IMR-90 (cell line): ENCODE results near the gene SLC5A3.

Experiments used
- CEBPB ChIP-seq: IDR thresholded peaks from 2 replicates; pipeline ENCODE4 v1.6.1; 2012; ENCODE audit warnings: low read depth, low read length, improper control_type of control experiment
- ELK1 ChIP-seq: fragments of 150-350 bp; IDR thresholded peaks from 2 replicates; pipeline ENCODE4 v1.6.1; 2016; ENCODE audit warnings: low read depth, mild to moderate bottlenecking, low read length, moderate library complexity, borderline replicate concordance
- MAFK ChIP-seq: IDR thresholded peaks from 2 replicates; pipeline ENCODE4 v1.6.1; 2012; ENCODE audit warnings: low read depth, low read length, improper control_type of control experiment
- POLR2A ChIP-seq: IDR thresholded peaks from 2 replicates; pipeline ENCODE4 v1.6.1; 2012; ENCODE audit warnings: mild to moderate bottlenecking, low read depth, low read length
- RAD21 ChIP-seq: IDR thresholded peaks from 2 replicates; pipeline ENCODE4 v1.6.1; 2012; ENCODE audit warnings: low read length, improper control_type of control experiment
- RCOR1 ChIP-seq: IDR thresholded peaks from 2 replicates; pipeline ENCODE4 v1.6.1; 2012; ENCODE audit warnings: mild to moderate bottlenecking, low read length, improper control_type of control experiment; ENCODE audit not compliant: insufficient replicate concordance
- TF ChIP-seq, protein P1 (sequence below): conservative IDR thresholded peaks from 2 replicates; pipeline ENCODE4 v1.5.1; 2012; ENCODE audit warnings: mild to moderate bottlenecking, low read depth, low read length, improper control_type of control experiment

DNA sequence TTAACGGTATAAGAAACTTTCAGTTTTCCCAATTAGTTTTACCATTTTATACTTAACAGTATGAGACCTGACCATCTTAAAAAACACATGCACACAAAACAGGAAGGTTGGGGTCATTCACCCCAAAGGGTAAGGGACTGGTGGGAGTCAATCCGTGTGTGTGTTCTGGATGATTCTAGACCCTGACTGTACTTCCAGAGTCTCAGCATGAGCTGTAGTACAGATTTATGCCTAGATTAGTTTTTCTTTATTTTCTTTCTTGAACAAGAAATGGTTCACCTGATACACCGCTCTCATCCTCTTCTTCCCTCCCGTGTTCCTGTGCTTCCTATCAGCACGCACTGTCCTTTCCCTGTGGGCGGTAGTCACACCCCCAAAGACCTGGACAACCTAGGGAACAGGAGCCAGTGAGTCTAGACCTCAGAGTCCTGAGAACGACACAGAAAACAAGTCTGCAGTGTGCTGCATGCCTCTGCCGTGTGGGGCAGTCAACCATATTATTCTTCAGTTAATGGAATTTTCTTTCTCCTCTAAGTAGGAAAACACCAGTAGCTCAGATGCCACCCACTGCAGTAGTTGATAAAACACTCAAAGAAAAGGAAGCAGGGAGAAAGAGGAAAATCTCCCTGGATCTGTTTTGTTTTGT is 38.9 kb upstream of the SLC5A3 start:
- TF ChIP-seq POLR2A (no peak), RAD21 (no peak), MAFK (no peak), ELK1 (no peak), CEBPB (no peak), RCOR1 (no peak)
- TF ChIP-seq, protein P1, sequence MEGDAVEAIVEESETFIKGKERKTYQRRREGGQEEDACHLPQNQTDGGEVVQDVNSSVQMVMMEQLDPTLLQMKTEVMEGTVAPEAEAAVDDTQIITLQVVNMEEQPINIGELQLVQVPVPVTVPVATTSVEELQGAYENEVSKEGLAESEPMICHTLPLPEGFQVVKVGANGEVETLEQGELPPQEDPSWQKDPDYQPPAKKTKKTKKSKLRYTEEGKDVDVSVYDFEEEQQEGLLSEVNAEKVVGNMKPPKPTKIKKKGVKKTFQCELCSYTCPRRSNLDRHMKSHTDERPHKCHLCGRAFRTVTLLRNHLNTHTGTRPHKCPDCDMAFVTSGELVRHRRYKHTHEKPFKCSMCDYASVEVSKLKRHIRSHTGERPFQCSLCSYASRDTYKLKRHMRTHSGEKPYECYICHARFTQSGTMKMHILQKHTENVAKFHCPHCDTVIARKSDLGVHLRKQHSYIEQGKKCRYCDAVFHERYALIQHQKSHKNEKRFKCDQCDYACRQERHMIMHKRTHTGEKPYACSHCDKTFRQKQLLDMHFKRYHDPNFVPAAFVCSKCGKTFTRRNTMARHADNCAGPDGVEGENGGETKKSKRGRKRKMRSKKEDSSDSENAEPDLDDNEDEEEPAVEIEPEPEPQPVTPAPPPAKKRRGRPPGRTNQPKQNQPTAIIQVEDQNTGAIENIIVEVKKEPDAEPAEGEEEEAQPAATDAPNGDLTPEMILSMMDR = no peak
